Left ventricle myocardium inferior (tissue), 1 donor: Measurements from ENCODE around the gene PLA2G2C. TPM values are rescaled to one million over a fixed set of nuclear protein-coding genes. Genes with fewer than 3 reads are reported as not detected.

Experiments used
- DNase-seq: peaks from one replicate; pipeline ENCODE4 v3.0.0-alpha.2; 2020
- H3K27ac ChIP-seq: fragments of 200-600 bp; replicated peaks from 2 replicates; pipeline ENCODE4 v1.8.0; 2021
- H3K27me3 ChIP-seq: fragments of 200-600 bp; 2 replicates; pipeline ENCODE4 v1.8.0; 2021; ENCODE audit warnings: low read depth
- H3K36me3 ChIP-seq: fragments of 200-600 bp; 2 replicates; pipeline ENCODE4 v1.8.0; 2021
- H3K4me1 ChIP-seq: fragments of 200-600 bp; 2 replicates; pipeline ENCODE4 v1.8.0; 2021
- H3K4me3 ChIP-seq: fragments of 200-600 bp; 2 replicates; pipeline ENCODE4 v1.8.0; 2021; ENCODE audit warnings: mild to moderate bottlenecking, moderate library complexity
- H3K9me3 ChIP-seq: fragments of 200-600 bp; replicated peaks from 2 replicates; pipeline ENCODE4 v1.8.0; 2021
- CTCF ChIP-seq: fragments of 200-600 bp; IDR thresholded peaks from 2 replicates; pipeline ENCODE4 v1.8.0; 2021; ENCODE audit warnings: antibody characterized with exemption, mild to moderate bottlenecking, borderline replicate concordance
- intact Hi-C: fragments of 100-400 bp; cut with micrococcal nuclease; formaldehyde crosslinking; loops from one replicate; pipeline ENCODE4 v1.11.0; 2022
- total RNA-seq: library from RNA; stranded (reverse); fragmentation: NEBNext Ultra II Directional; extraction: Animal tissue kit (Norgen Biotek cat#: 25700); gene quantifications from one replicate; pipeline ENCODE4 v1.2.1, GENCODE V29; 2021
- donor health status: DM: no; HTN: yes; CAD: no; lungs with severe emphysema.

Gene PLA2G2C
- total RNA-seq, 1 donor from 2014 or later: not detected

- no peak for TF ChIP-seq CTCF
- Histone ChIP-seq H3K9me3 (no peaks in the 10 kb centered on the region), H3K27me3 (peaks cover 9% of the 10 kb centered on the region), H3K4me1 (no peaks in the 10 kb centered on the region), H3K36me3 (no peaks in the 10 kb centered on the region), H3K4me3 (no peak overlapping the region), H3K27ac (no peak overlapping the region)
- intact Hi-C loops: no loop called here
- DNase-seq: no peak
Observed at GRCh38 chr1:20141001-20141400, 45.3 kb downstream of the PLA2G2C start.

- no peak for TF ChIP-seq CTCF
- no peaks in the 10 kb centered on the region for H3K9me3 ChIP-seq
- no peak overlapping the region for H3K4me3 ChIP-seq
- no peaks in the 10 kb centered on the region for H3K4me1 ChIP-seq
- H3K27ac ChIP-seq: no peak overlapping the region
- no peak for DNase-seq
- intact Hi-C loops: no loop called here
- peaks cover 16% of the 10 kb centered on the region for H3K27me3 ChIP-seq
- H3K36me3 ChIP-seq: no peaks in the 10 kb centered on the region
Observed at GRCh38 chr1:20139776-20140612, 46.3 kb downstream of the PLA2G2C start.

GRCh38 chr1:20138961-20139550 lies 47.3 kb downstream of the PLA2G2C start, which contains the start of gene PLA2G2F:
Gene PLA2G2F, plus strand, starts transcription at chr1:20139323. Its CDS starts 105 bp downstream, at chr1:20139428.
- intact Hi-C loops: no loop called here
- no peaks in the 10 kb centered on the region for H3K4me1 ChIP-seq
- peaks cover 25% of the 10 kb centered on the region for H3K27me3 ChIP-seq
- no peak within 1 kb of the TSS for H3K27ac ChIP-seq
- no peaks in the 10 kb centered on the region for H3K9me3 ChIP-seq
- no peak for TF ChIP-seq CTCF
- no peaks in the 10 kb centered on the region for H3K36me3 ChIP-seq
- no peak for DNase-seq
- no peak within 1 kb of the TSS for H3K4me3 ChIP-seq

GRCh38 chr1:20138346-20138745 lies 48.0 kb downstream of the PLA2G2C start:
- peaks cover 26% of the 10 kb centered on the region for H3K27me3 ChIP-seq
- no peaks in the 10 kb centered on the region for H3K4me1 ChIP-seq
- no peaks in the 10 kb centered on the region for H3K36me3 ChIP-seq
- H3K4me3 ChIP-seq: no peak overlapping the region
- intact Hi-C loops: no loop called here
- no peaks in the 10 kb centered on the region for H3K9me3 ChIP-seq
- DNase-seq: no peak
- H3K27ac ChIP-seq: no peak overlapping the region
- no peak for TF ChIP-seq CTCF

- no peak for DNase-seq
- Histone ChIP-seq H3K36me3 (no peaks in the 10 kb centered on the region), H3K27ac (no peak overlapping the region), H3K4me1 (no peaks in the 10 kb centered on the region), H3K4me3 (no peak overlapping the region), H3K27me3 (peaks cover 26% of the 10 kb centered on the region), H3K9me3 (no peaks in the 10 kb centered on the region)
- intact Hi-C loops: no loop called here
- no peak for TF ChIP-seq CTCF
Observed at GRCh38 chr1:20137604-20138003, 48.7 kb downstream of the PLA2G2C start.
